Keratinocyte (primary cell): ENCODE results near the gene ALKAL2. TPM values are rescaled to one million over a fixed set of nuclear protein-coding genes. Genes with fewer than 3 reads are reported as not detected.

Source experiments
- DNase-seq: peaks from one replicate; pipeline ENCODE4 v3.0.0-alpha.2; 2011; ENCODE audit warnings: low read depth, missing footprints, low spot score
- FAIRE-seq: peaks from 2 replicates; lab custom pipeline; 2011; peaks lifted over from hg19 to GRCh38; lab: Jason Lieb, UNC
- H2AFZ ChIP-seq: 2 replicates; pipeline ENCODE4 v1.6.0; 2012; ENCODE audit warnings: low read length, control low read depth, inconsistent platforms; ENCODE audit not compliant: control insufficient read depth
- H3K27ac ChIP-seq: 2 replicates; pipeline ENCODE4 v1.5.1; 2011; ENCODE audit warnings: low read length; ENCODE audit not compliant: control insufficient read depth, insufficient read depth
- H3K27me3 ChIP-seq: 3 replicates; pipeline ENCODE4 v1.6.0; 2011; ENCODE audit warnings: low read length; ENCODE audit not compliant: control insufficient read depth, insufficient read depth; ENCODE audit errors: extremely low read depth
- H3K36me3 ChIP-seq, 2 experiments: 2 replicates in 1 of 2; 3 replicates in 1 of 2; pipeline ENCODE4 v1.5.1; 2011; ENCODE audit warnings: low read length in 2 of 2, mild to moderate bottlenecking in 1 of 2; ENCODE audit not compliant: control insufficient read depth in 2 of 2, insufficient read depth in 2 of 2; ENCODE audit errors: extremely low read depth in 1 of 2
- H3K4me1 ChIP-seq: 3 replicates; pipeline ENCODE4 v1.5.1; 2011; ENCODE audit warnings: low read length; ENCODE audit not compliant: control insufficient read depth, insufficient read depth; ENCODE audit errors: extremely low read depth
- H3K4me2 ChIP-seq: 3 replicates; pipeline ENCODE4 v1.6.0; 2011; ENCODE audit warnings: low read depth, low read length; ENCODE audit not compliant: control insufficient read depth, insufficient read depth; ENCODE audit errors: extremely low read depth
- H3K4me3 ChIP-seq, 3 experiments: fragments of 200-600 bp in 1 of 3; sonication (generic) in 1 of 3; 2 replicates in 2 of 3; 3 replicates in 1 of 3; pipeline ENCODE4 v1.5.1; 2011 to 2016; ENCODE audit warnings: low read length in 3 of 3, mild to moderate bottlenecking in 3 of 3, control low read depth in 2 of 3, inconsistent platforms in 1 of 3, low read depth in 1 of 3, mixed read lengths in 1 of 3, mixed run types in 1 of 3, moderate library complexity in 1 of 3; ENCODE audit not compliant: control insufficient read depth in 2 of 3, insufficient read depth in 2 of 3; ENCODE audit errors: extremely low read depth in 1 of 3
- H3K79me2 ChIP-seq: 2 replicates; pipeline ENCODE4 v1.6.0; 2012; ENCODE audit warnings: low read length; ENCODE audit not compliant: control insufficient read depth, insufficient read depth
- H3K9ac ChIP-seq: 3 replicates; pipeline ENCODE4 v1.6.0; 2011; ENCODE audit warnings: low read length; ENCODE audit not compliant: control insufficient read depth, insufficient read depth; ENCODE audit errors: extremely low read depth
- H3K9me1 ChIP-seq: 3 replicates; pipeline ENCODE4 v1.6.0; 2011; ENCODE audit warnings: low read length; ENCODE audit not compliant: control insufficient read depth, insufficient read depth; ENCODE audit errors: extremely low read depth
- H3K9me3 ChIP-seq: 2 replicates; pipeline ENCODE4 v1.5.1; 2012; ENCODE audit warnings: low read depth, low read length; ENCODE audit not compliant: control insufficient read depth
- H4K20me1 ChIP-seq: 3 replicates; pipeline ENCODE4 v1.6.0; 2011; ENCODE audit warnings: low read length; ENCODE audit not compliant: control insufficient read depth, insufficient read depth; ENCODE audit errors: extremely low read depth
- CTCF ChIP-seq, 3 experiments: IDR thresholded peaks in 1 of 3; conservative IDR thresholded peaks in 1 of 3; optimal IDR thresholded peaks in 1 of 3; 2 replicates in 2 of 3; 3 replicates in 1 of 3; pipeline versions ENCODE3 to v1.5.1; 2011; ENCODE audit warnings: low read length in 3 of 3, mild to moderate bottlenecking in 3 of 3, moderate library complexity in 2 of 3, control low read depth in 1 of 3, inconsistent platforms in 1 of 3; ENCODE audit not compliant: insufficient read depth in 2 of 3; ENCODE audit errors: extremely low read depth in 1 of 3
- EZH2 ChIP-seq: IDR thresholded peaks from one replicate; pipeline ENCODE4 v1.6.1; 2012; ENCODE audit warnings: inconsistent platforms, mild to moderate bottlenecking, low read length, moderate library complexity
- dilution Hi-C: fragments of 300-500 bp; cut with MboI; formaldehyde crosslinking; loops from one replicate; pipeline ENCODE4 v1.7.0; 2020; ENCODE audit warnings: low sequenced_read_pairs; ENCODE audit not compliant: extremely low pct_ligation_motif_present
- polyA plus RNA-seq, 5 experiments: library from polyadenylated mRNA; depleted of rRNA in 3 of 5; stranded (reverse) in 3 of 5; stranded (forward) in 1 of 5; unstranded in 1 of 5; fragments of >200 nt; gene quantifications; 1 replicate in 1 of 5; 2 replicates in 3 of 5; 3 replicates in 1 of 5; pipeline versions ENCODE4 v1.2.1 to v1.2.3, GENCODE V29; 2011 to 2012; ENCODE audit warnings: missing spikeins in 2 of 5, low read depth in 1 of 5, low replicate concordance in 1 of 5

Gene ALKAL2
- polyA plus RNA-seq, 1 donor (not counting 4 experiments of a cell fraction or from before 2014, with no cell fraction given) = not detected

DNA sequence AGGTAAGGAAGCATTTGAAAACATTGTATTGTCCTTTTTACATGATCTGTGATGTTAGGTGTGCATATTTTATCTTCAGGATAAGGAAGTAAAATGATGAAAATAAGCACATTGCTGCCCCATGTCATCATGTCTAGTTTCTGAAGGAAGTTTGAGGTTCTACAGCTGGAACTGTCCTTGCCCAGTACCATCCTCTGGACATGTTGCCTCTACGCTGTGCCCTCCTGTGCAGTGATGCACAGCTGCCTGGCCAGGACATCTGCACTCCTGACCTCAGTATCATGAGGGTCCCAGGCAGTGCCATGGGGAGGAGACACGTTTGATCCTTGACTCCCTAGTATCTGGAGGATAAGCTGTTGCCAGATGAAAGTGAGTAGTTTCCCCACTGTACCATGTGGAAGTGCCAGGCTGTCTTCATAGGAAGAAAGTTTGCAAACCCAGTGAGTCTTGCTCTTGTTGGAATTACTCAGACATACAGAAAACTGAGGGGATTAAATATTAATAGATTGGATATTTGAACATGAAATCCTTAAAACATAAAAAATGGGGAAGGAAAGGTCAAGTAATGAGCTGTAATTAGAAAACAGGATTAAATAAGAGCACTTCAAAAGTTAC, 9.5 kb downstream of the ALKAL2 start:
- Histone ChIP-seq H3K27me3 (no peaks in the 10 kb centered on the region), H3K4me3 (no peak overlapping the region), H3K4me2 (no peak overlapping the region), H3K27ac (no peak overlapping the region), H3K9me1 (no peaks in the 10 kb centered on the region), H3K79me2 (peaks cover 33% of the 10 kb centered on the region), H3K9ac (no peak overlapping the region), H4K20me1 (peaks cover 2% of the 10 kb centered on the region), H3K36me3 (peaks cover 14 to 21% of the 10 kb centered on the region in 2 experiments), H3K9me3 (no peaks in the 10 kb centered on the region), H2AFZ (no peak overlapping the region), H3K4me1 (no peaks in the 10 kb centered on the region)
- FAIRE-seq (no peak), DNase-seq (no peak)
- dilution Hi-C loops = no loop called here
- TF ChIP-seq EZH2 (no peak), CTCF (optimal IDR thresholded peaks at IDR 0.05 in 1 of 3, IDR thresholded peaks at IDR 0.05 in 1 of 3, conservative IDR thresholded peaks at IDR 0.05 in 1 of 3; ENCODE audit: extremely low read depth in 1 of 3, insufficient read depth in 2 of 3, low read length in 3 of 3) (no peak)

DNA sequence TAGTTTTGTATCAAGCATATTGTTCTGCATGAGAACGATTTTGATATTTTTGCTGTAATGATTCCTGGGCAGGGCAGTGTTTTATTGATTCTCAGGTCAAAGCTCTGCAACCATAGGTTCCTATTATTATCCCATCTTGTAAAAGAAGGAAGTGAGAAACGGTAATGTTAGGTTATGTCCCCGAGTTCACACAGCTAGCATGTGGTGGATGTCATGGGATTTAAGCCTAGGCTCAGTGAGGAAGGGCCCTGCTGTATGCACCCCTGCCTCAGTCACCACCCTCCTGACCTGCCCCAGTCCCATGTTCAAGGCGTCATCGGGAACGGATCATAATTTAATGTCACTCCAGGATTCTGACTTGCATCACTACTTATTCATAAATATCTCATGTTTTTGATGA, 12.4 kb downstream of the ALKAL2 start:
- Histone ChIP-seq H3K4me2 (no peak overlapping the region), H2AFZ (no peak overlapping the region), H3K27ac (no peak overlapping the region), H3K4me1 (no peaks in the 10 kb centered on the region), H4K20me1 (peaks cover 18% of the 10 kb centered on the region), H3K27me3 (no peaks in the 10 kb centered on the region), H3K4me3 (no peak overlapping the region), H3K79me2 (peaks cover 61% of the 10 kb centered on the region), H3K9me3 (no peaks in the 10 kb centered on the region), H3K36me3 (peaks cover 15 to 23% of the 10 kb centered on the region in 2 experiments), H3K9ac (no peak overlapping the region), H3K9me1 (peaks cover 5% of the 10 kb centered on the region)
- dilution Hi-C loops = no loop called here
- FAIRE-seq = no peak
- TF ChIP-seq EZH2 (no peak), CTCF (optimal IDR thresholded peaks at IDR 0.05 in 1 of 3, IDR thresholded peaks at IDR 0.05 in 1 of 3, conservative IDR thresholded peaks at IDR 0.05 in 1 of 3; ENCODE audit: extremely low read depth in 1 of 3, insufficient read depth in 2 of 3, low read length in 3 of 3) (no peak)
- DNase-seq = no peak
